ENCODE results near the gene CNNM4.

Gene CNNM4

GRCh38 chr2:96760036-96760985, at the start of gene CNNM4:
CNNM4 (plus strand) TSS chr2:96760902; CDS start chr2:96761000, 98 bp downstream.
- peak in 54 of 56 donors; percentile 46 to 95 (median 88) for DNase-seq

GRCh38 chr2:96710985-96711384, 49.7 kb upstream of the CNNM4 start:
- DNase-seq, result no peak

GRCh38 chr2:96715658-96716057, 45.0 kb upstream of the CNNM4 start:
- DNase-seq, result no peak

GRCh38 chr2:96716388-96716787, 44.3 kb upstream of the CNNM4 start:
- no peak for DNase-seq

- no peak for DNase-seq
Observed at GRCh38 chr2:96726131-96726530, 34.6 kb upstream of the CNNM4 start.

GRCh38 chr2:96727431-96727830, 33.3 kb upstream of the CNNM4 start:
- no peak for DNase-seq

- no peak for DNase-seq
Observed at GRCh38 chr2:96729748-96730147, 31.0 kb upstream of the CNNM4 start.

GRCh38 chr2:96730212-96730611, 30.5 kb upstream of the CNNM4 start:
- DNase-seq, result no peak

GRCh38 chr2:96733931-96734330, 26.8 kb upstream of the CNNM4 start:
- DNase-seq, result no peak

- peak in 10 of 56 donors; percentile 6 to 43 (median 19) for DNase-seq
Observed at GRCh38 chr2:96734880-96735583, 25.7 kb upstream of the CNNM4 start.

GRCh38 chr2:96737251-96737650, 23.5 kb upstream of the CNNM4 start:
- DNase-seq, result no peak

- no peak for DNase-seq
Observed at GRCh38 chr2:96737831-96738230, 22.9 kb upstream of the CNNM4 start.

- DNase-seq, result no peak
Observed at GRCh38 chr2:96739076-96739632, 21.5 kb upstream of the CNNM4 start.

GRCh38 chr2:96739633-96740428, 20.9 kb upstream of the CNNM4 start, which contains the start of gene LMAN2L:
LMAN2L (minus strand) TSS chr2:96740064; CDS start chr2:96740040, 24 bp downstream.
- DNase-seq, result peak; percentile 63 to 99 (median 96)

- no peak for DNase-seq
Observed at GRCh38 chr2:96747061-96747617, 13.6 kb upstream of the CNNM4 start.

- DNase-seq, result no peak
Observed at GRCh38 chr2:96751800-96752199, 8.9 kb upstream of the CNNM4 start.

- DNase-seq, result no peak
Observed at GRCh38 chr2:96753661-96754282, 6.9 kb upstream of the CNNM4 start.

GRCh38 chr2:96754317-96754716, 6.4 kb upstream of the CNNM4 start:
- DNase-seq, result no peak

GRCh38 chr2:96756788-96757476, 3.8 kb upstream of the CNNM4 start:
- DNase-seq, result no peak

GRCh38 chr2:96757477-96757860, 3.2 kb upstream of the CNNM4 start:
- no peak for DNase-seq

Data from amygdala (tissue), 56 donors.